RWPE2 (cell line): ENCODE measurements around the gene EPHA2.

Experiments used
- ATAC-seq: fragments of 200-7000 bp; cut with Tn5 transposase; 3 replicates; pipeline ENCODE4 v1.9.1; 2021; ENCODE audit warnings: low read depth
- DNase-seq: peaks from one replicate; pipeline ENCODE4 v3.0.0-alpha.2; 2020; ENCODE audit warnings: low spot score
- H3K27ac ChIP-seq: fragments of 450-650 bp; 2 replicates; pipeline ENCODE4 v1.5.1; 2017; ENCODE audit warnings: mild to moderate bottlenecking; ENCODE audit not compliant: poor library complexity, severe bottlenecking
- H3K27me3 ChIP-seq: fragments of 250-450 bp; sonication (Bioruptor Pico); 2 replicates; pipeline ENCODE4 v1.5.1; 2021; ENCODE audit warnings: mild to moderate bottlenecking, moderate library complexity; ENCODE audit not compliant: insufficient read depth, poor library complexity, severe bottlenecking
- H3K36me3 ChIP-seq: fragments of 250-450 bp; sonication (Bioruptor Pico); 2 replicates; pipeline ENCODE4 v1.5.1; 2020; ENCODE audit warnings: low read depth, mild to moderate bottlenecking, moderate library complexity
- H3K4me1 ChIP-seq: fragments of 250-450 bp; sonication (Bioruptor Pico); 2 replicates; pipeline ENCODE4 v1.5.1; 2021; ENCODE audit warnings: mild to moderate bottlenecking, moderate library complexity; ENCODE audit not compliant: insufficient read depth, poor library complexity, severe bottlenecking
- H3K4me3 ChIP-seq: fragments of 250-450 bp; sonication (Bioruptor Pico); 2 replicates; pipeline ENCODE4 v1.5.1; 2021; ENCODE audit warnings: mild to moderate bottlenecking, moderate library complexity; ENCODE audit not compliant: severe bottlenecking
- H3K9me3 ChIP-seq: fragments of 250-450 bp; sonication (Bioruptor Pico); 2 replicates; pipeline ENCODE4 v1.5.1; 2021; ENCODE audit warnings: mild to moderate bottlenecking, moderate library complexity; ENCODE audit not compliant: severe bottlenecking
- TF ChIP-seq, protein P1 (sequence below): fragments of 450-650 bp; IDR thresholded peaks from one replicate; pipeline ENCODE4 v1.5.1; 2017; ENCODE audit warnings: mild to moderate bottlenecking, moderate library complexity; ENCODE audit not compliant: poor library complexity, severe bottlenecking

Gene EPHA2

DNA sequence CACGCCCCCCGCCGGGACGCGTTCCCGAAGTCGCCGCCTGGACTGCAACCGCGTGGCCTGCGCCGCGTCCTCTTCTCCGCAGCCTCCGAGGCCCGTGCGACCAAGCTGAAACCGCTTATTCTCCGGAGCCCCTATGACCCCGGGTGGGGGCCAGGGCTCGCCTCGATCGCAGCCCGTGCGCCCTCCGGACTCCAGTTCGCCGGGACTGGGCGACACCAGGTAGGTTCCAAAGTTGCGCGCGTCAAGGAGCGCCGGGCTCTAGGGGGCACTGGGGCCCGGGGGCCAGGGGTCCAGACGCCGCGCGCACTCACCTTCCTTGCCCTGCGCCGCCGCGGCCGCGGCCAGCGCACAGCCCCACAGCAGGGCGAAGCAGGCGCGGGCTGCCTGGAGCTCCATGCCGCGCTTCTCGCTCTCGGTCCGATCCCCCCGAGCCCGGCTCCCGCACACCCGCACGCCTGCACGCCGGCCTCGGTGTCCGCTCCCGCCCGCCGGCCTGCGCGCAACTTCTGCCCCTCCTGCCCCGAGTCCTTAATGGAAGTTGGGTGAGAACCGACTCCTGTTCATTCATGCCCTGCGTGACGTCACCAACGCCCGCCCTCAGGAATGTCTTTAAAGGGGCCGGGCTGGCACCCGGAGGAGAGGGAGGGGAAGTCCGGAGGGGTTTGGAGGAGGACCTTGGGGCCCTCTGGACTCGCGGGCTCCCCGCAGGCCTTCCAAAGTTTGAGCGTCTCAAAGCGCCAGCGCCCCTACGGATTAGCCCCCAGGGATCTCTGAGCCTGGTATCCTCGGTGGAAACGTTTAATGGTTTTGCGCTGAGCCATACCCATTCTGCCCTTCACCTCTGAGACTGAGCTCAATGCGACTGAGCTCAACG is at the start of gene EPHA2:
TSS of gene EPHA2 (minus strand) at position 533 of the 874 bp plus-strand sequence. CDS start at position 396, 137 bp downstream.
- DNase-seq, result peak; percentile 94
- Histone ChIP-seq H3K4me3 (peak within 1 kb of the TSS; percentile 68), H3K36me3 (peaks cover 53% of the 10 kb centered on the region), H3K9me3 (no peaks in the 10 kb centered on the region), H3K27me3 (no peaks in the 10 kb centered on the region), H3K4me1 (peaks cover 34% of the 10 kb centered on the region), H3K27ac (peak within 1 kb of the TSS; percentile 99)
- TF ChIP-seq, protein P1, sequence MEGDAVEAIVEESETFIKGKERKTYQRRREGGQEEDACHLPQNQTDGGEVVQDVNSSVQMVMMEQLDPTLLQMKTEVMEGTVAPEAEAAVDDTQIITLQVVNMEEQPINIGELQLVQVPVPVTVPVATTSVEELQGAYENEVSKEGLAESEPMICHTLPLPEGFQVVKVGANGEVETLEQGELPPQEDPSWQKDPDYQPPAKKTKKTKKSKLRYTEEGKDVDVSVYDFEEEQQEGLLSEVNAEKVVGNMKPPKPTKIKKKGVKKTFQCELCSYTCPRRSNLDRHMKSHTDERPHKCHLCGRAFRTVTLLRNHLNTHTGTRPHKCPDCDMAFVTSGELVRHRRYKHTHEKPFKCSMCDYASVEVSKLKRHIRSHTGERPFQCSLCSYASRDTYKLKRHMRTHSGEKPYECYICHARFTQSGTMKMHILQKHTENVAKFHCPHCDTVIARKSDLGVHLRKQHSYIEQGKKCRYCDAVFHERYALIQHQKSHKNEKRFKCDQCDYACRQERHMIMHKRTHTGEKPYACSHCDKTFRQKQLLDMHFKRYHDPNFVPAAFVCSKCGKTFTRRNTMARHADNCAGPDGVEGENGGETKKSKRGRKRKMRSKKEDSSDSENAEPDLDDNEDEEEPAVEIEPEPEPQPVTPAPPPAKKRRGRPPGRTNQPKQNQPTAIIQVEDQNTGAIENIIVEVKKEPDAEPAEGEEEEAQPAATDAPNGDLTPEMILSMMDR, result no peak
- peak; percentile 44 for ATAC-seq

DNA sequence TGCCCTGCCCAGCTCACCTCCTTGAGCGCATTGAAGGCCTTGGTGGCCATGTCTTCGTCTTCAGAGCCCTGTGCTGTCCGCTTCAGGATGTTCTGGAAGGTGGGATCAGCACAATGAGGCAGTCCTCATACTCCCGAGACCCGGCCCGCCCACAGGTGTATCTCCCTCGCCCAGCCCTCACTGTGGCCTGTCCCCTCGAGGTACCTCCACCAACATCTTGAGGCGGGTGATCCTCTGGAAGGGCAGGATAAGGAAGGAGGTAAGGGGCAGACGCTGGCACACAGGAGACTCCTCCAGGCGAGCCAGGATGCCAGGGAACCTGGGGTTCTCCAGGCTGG is 49.4 kb upstream of the EPHA2 start:
- Histone ChIP-seq H3K27ac (peak overlapping the region; percentile 66), H3K36me3 (no peaks in the 10 kb centered on the region), H3K4me3 (no peak overlapping the region), H3K9me3 (no peaks in the 10 kb centered on the region), H3K27me3 (no peaks in the 10 kb centered on the region), H3K4me1 (no peaks in the 10 kb centered on the region)
- ATAC-seq, result no peak
- DNase-seq, result no peak
- TF ChIP-seq, protein P1, result no peak

DNA sequence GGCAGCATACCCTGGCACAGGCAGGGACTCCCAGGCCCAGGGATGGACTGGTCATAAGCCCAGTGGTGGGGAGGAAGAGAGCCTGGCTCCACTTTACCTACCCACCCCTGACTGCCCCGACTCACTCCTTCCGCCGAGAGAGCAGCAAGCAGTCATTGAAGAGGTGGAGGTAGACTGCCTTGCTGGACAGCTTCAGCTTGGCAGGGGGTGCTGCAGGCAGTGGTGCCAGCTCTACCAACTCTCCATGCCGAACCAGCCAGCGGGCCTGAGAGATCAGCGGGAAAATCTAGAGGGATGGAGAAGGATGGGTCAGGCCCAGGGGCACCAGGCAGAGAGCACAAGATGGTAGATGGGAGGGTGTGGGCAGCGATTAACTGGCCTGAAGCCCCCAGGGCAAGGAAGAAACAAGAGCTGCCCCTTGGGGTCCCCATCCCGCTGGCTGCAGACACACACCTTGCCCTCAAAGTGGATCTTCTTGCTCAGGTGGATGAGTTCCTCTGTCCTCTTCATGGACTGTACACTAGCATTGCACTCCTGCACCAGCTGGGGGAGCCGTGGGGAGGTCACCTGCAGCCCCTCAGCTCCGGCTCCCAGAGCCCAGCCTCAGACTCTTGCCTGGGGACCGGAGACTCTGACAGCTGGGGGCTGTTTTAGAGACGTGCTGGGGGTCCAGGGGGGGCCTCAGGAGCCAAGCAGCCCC is 48.9 kb upstream of the EPHA2 start:
- Histone ChIP-seq H3K4me1 (no peaks in the 10 kb centered on the region), H3K4me3 (no peak overlapping the region), H3K9me3 (no peaks in the 10 kb centered on the region), H3K36me3 (no peaks in the 10 kb centered on the region), H3K27ac (no peak overlapping the region), H3K27me3 (no peaks in the 10 kb centered on the region)
- TF ChIP-seq, protein P1, result peak; percentile 13
- DNase-seq, result no peak
- ATAC-seq, result no peak

DNA sequence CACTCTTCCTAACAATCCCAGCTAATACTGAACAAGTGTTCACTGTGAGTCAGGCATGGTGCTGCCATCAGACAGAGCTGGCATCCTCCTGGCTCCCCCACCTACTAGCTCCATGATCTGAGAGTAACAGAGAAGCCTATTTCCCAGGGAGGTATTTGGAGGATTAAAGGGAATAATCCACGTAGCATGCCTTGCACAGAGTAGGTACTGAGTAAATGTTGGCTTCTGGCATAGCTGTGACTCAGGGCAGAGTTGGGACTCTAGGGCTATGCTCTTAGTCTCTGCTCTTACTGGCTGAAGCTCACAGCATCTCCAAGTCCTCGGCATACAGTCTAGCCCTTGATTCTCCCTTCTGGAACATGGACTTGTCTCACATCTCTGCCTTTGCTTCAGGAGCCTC is 48.3 kb upstream of the EPHA2 start:
- no peaks in the 10 kb centered on the region for H3K4me1 ChIP-seq
- DNase-seq (no peak), ATAC-seq (no peak)
- H3K9me3 ChIP-seq, result no peaks in the 10 kb centered on the region
- no peak overlapping the region for H3K4me3 ChIP-seq
- H3K27me3 ChIP-seq, result no peaks in the 10 kb centered on the region
- H3K36me3 ChIP-seq, result no peaks in the 10 kb centered on the region
- TF ChIP-seq, protein P1, result no peak
- no peak overlapping the region for H3K27ac ChIP-seq

DNA sequence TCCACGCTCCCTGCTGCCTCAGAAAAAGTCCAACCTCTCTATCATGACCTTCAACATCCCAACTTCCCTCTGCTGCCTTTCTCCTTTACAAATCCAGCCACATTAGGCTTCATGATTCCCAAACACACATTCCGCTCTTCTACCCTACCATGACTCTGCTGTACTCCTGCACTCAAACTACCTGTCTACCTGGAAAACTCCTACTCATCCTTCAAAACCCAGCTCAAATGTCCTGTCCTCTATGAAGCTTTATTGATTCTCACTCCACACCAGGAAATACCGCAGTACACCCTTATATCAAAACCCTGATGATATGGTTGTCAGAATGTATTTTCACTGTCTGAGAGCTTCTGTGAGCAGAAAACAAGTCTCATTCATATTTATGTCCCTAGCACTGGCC is 47.7 kb upstream of the EPHA2 start:
- no peaks in the 10 kb centered on the region for H3K27me3 ChIP-seq
- no peaks in the 10 kb centered on the region for H3K4me1 ChIP-seq
- ATAC-seq, result no peak
- DNase-seq, result no peak
- no peak overlapping the region for H3K27ac ChIP-seq
- no peak overlapping the region for H3K4me3 ChIP-seq
- TF ChIP-seq, protein P1, result no peak
- no peaks in the 10 kb centered on the region for H3K9me3 ChIP-seq
- H3K36me3 ChIP-seq, result no peaks in the 10 kb centered on the region
